GM19324 (cell line): ENCODE measurements around the gene STIL.
"Not testable (repeated sequence)": the region's sequence is repeated elsewhere in the genome, so short reads cannot be mapped to it uniquely, and the experiment has no call there.

ENCODE experiments used
- ATAC-seq: cut with Tn5 transposase; IDR thresholded peaks from one replicate; pipeline ENCODE4 v1.9.1; 2021; ENCODE audit warnings: mild to moderate bottlenecking, moderate library complexity; ENCODE audit not compliant: unreplicated experiment, low FRiP score

Gene STIL

GRCh38 chr1:47324682-47325081, 10.7 kb upstream of the STIL start:
- ATAC-seq: no peak

- no peak for ATAC-seq
Observed at GRCh38 chr1:47323599-47324031, 9.7 kb upstream of the STIL start.

GRCh38 chr1:47319968-47320367, 6.0 kb upstream of the STIL start:
- ATAC-seq: not testable (repeated sequence)

GRCh38 chr1:47317841-47318240, 3.9 kb upstream of the STIL start:
- no peak for ATAC-seq

GRCh38 chr1:47309427-47309826, 4.5 kb downstream of the STIL start:
- no peak for ATAC-seq

GRCh38 chr1:47302472-47302871, 11.5 kb downstream of the STIL start:
- no peak for ATAC-seq

- ATAC-seq: no peak
Observed at GRCh38 chr1:47298025-47298699, 15.8 kb downstream of the STIL start.

GRCh38 chr1:47295579-47295978, 18.4 kb downstream of the STIL start:
- ATAC-seq: no peak

- ATAC-seq: not testable (repeated sequence)
Observed at GRCh38 chr1:47294863-47295262, 19.1 kb downstream of the STIL start.

- ATAC-seq: not testable (repeated sequence)
Observed at GRCh38 chr1:47288116-47288515, 25.8 kb downstream of the STIL start.

- no peak for ATAC-seq
Observed at GRCh38 chr1:47280142-47280541, 33.8 kb downstream of the STIL start.

GRCh38 chr1:47276850-47277249, 37.1 kb downstream of the STIL start:
- no peak for ATAC-seq

GRCh38 chr1:47275811-47276210, 38.1 kb downstream of the STIL start:
- not testable (repeated sequence) for ATAC-seq

- not testable (repeated sequence) for ATAC-seq
Observed at GRCh38 chr1:47265529-47265928, 48.4 kb downstream of the STIL start.

- ATAC-seq: no peak
Observed at GRCh38 chr1:47262787-47263413, 51.0 kb downstream of the STIL start.

GRCh38 chr1:47257224-47257623, 56.7 kb downstream of the STIL start:
- no peak for ATAC-seq

GRCh38 chr1:47252795-47253194, 61.2 kb downstream of the STIL start:
- no peak for ATAC-seq

GRCh38 chr1:47252369-47252768, 61.6 kb downstream of the STIL start:
- ATAC-seq: no peak

- no peak for ATAC-seq
Observed at GRCh38 chr1:47249755-47250154, 64.2 kb downstream of the STIL start.

GRCh38 chr1:47244339-47244862, 69.5 kb downstream of the STIL start:
- no peak for ATAC-seq

GRCh38 chr1:47243910-47244309, 70.0 kb downstream of the STIL start:
- ATAC-seq: no peak
